Astrocyte (in vitro differentiated cells and primary cell): ENCODE measurements around the gene CARD9. TPM values are rescaled to one million over a fixed set of nuclear protein-coding genes. Genes with fewer than 3 reads are reported as not detected.

Source experiments
- DNase-seq: peaks from one replicate; pipeline ENCODE4 v3.0.0-alpha.2; 2010; ENCODE audit warnings: low read depth
- FAIRE-seq: peaks from 2 replicates; lab custom pipeline; 2011; peaks lifted over from hg19 to GRCh38; lab: Jason Lieb, UNC
- H2AFZ ChIP-seq: 2 replicates; pipeline ENCODE4 v1.6.0; 2012; ENCODE audit warnings: low read depth, low read length, inconsistent platforms
- H3K27ac ChIP-seq: 2 replicates; pipeline ENCODE4 v1.5.1; 2011; ENCODE audit warnings: low read depth, low read length, inconsistent platforms
- H3K27me3 ChIP-seq: 2 replicates; pipeline ENCODE4 v1.6.0; 2011; ENCODE audit warnings: low read length, inconsistent platforms; ENCODE audit not compliant: insufficient read depth
- H3K36me3 ChIP-seq: 2 replicates; pipeline ENCODE4 v1.5.1; 2011; ENCODE audit warnings: low read length, inconsistent platforms; ENCODE audit not compliant: insufficient read depth
- H3K4me1 ChIP-seq: 2 replicates; pipeline ENCODE4 v1.5.1; 2011; ENCODE audit warnings: low read length, inconsistent platforms; ENCODE audit not compliant: insufficient read depth
- H3K4me2 ChIP-seq: 2 replicates; pipeline ENCODE4 v1.6.0; 2012; ENCODE audit warnings: low read length, inconsistent platforms
- H3K4me3 ChIP-seq: 2 replicates; pipeline ENCODE4 v1.5.1; 2011; ENCODE audit warnings: low read depth, mild to moderate bottlenecking, low read length, inconsistent platforms; ENCODE audit not compliant: insufficient read depth
- H3K79me2 ChIP-seq: 2 replicates; pipeline ENCODE4 v1.6.0; 2012; ENCODE audit warnings: mild to moderate bottlenecking, low read length, inconsistent platforms; ENCODE audit not compliant: insufficient read depth
- H3K9ac ChIP-seq: 2 replicates; pipeline ENCODE4 v1.6.0; 2012; ENCODE audit warnings: mild to moderate bottlenecking, low read length, inconsistent platforms
- H3K9me3 ChIP-seq: 2 replicates; pipeline ENCODE4 v1.5.1; 2012; ENCODE audit warnings: low read depth, mild to moderate bottlenecking, low read length, inconsistent platforms; ENCODE audit not compliant: insufficient read depth
- H4K20me1 ChIP-seq: 2 replicates; pipeline ENCODE4 v1.6.0; 2012; ENCODE audit warnings: low read length, inconsistent platforms; ENCODE audit not compliant: insufficient read depth
- H3K27ac Mint-ChIP-seq: one replicate; pipeline ENCODE4 v1.8.0; 2021; ENCODE audit warnings: mild to moderate bottlenecking, mixed read lengths; ENCODE audit not compliant: unreplicated experiment
- H3K27me3 Mint-ChIP-seq: one replicate; pipeline ENCODE4 v1.8.0; 2021; ENCODE audit warnings: low read depth, mixed read lengths; ENCODE audit not compliant: unreplicated experiment
- H3K36me3 Mint-ChIP-seq: one replicate; pipeline ENCODE4 v1.8.0; 2021; ENCODE audit warnings: low read depth, mixed read lengths; ENCODE audit not compliant: unreplicated experiment
- H3K4me1 Mint-ChIP-seq: one replicate; pipeline ENCODE4 v1.8.0; 2021; ENCODE audit warnings: low read depth, mixed read lengths; ENCODE audit not compliant: unreplicated experiment
- H3K4me3 Mint-ChIP-seq: one replicate; pipeline ENCODE4 v1.8.0; 2021; ENCODE audit warnings: mild to moderate bottlenecking, moderate library complexity, mixed read lengths; ENCODE audit not compliant: unreplicated experiment
- H3K9me3 Mint-ChIP-seq: one replicate; pipeline ENCODE4 v1.8.0; 2021; ENCODE audit warnings: mild to moderate bottlenecking, mixed read lengths; ENCODE audit not compliant: unreplicated experiment
- CTCF ChIP-seq: IDR thresholded peaks from 2 replicates; pipeline ENCODE4 v1.5.1; 2011; ENCODE audit warnings: low read depth, mild to moderate bottlenecking, inconsistent platforms, low read length, moderate library complexity; ENCODE audit not compliant: insufficient read depth
- EZH2 ChIP-seq: IDR thresholded peaks from 2 replicates; pipeline ENCODE4 v1.6.1; 2012; ENCODE audit warnings: mild to moderate bottlenecking, low read length, inconsistent platforms; ENCODE audit not compliant: insufficient read depth
- total RNA-seq: library from RNA; stranded (reverse); gene quantifications from 2 replicates; pipeline ENCODE4 v1.2.1, GENCODE V29; 2021

The CARD9 gene
- total RNA-seq, 1 donor from 2014 or later = 4.2 TPM

- no peak overlapping the region for H3K4me3 Mint-ChIP-seq
- TF ChIP-seq EZH2 = no peak
- no peak for TF ChIP-seq CTCF
- H3K27ac ChIP-seq = no peak overlapping the region
- H3K4me2 ChIP-seq = no peak overlapping the region
- no peaks in the 10 kb centered on the region for H3K27me3 ChIP-seq
- FAIRE-seq (no peak), DNase-seq (no peak)
- no peak overlapping the region for H3K27ac Mint-ChIP-seq
- no peaks in the 10 kb centered on the region for H3K4me1 Mint-ChIP-seq
- H3K9ac ChIP-seq = no peak overlapping the region
- H3K9me3 ChIP-seq = no peaks in the 10 kb centered on the region
- H3K9me3 Mint-ChIP-seq = no peaks in the 10 kb centered on the region
- H3K4me1 ChIP-seq = no peaks in the 10 kb centered on the region
- H3K36me3 Mint-ChIP-seq = peaks cover 30% of the 10 kb centered on the region
- peaks cover 34% of the 10 kb centered on the region for H3K36me3 ChIP-seq
- H3K27me3 Mint-ChIP-seq = no peaks in the 10 kb centered on the region
- H3K4me3 ChIP-seq = no peak overlapping the region
- H4K20me1 ChIP-seq = peaks cover 17% of the 10 kb centered on the region
- no peak overlapping the region for H2AFZ ChIP-seq
- no peaks in the 10 kb centered on the region for H3K79me2 ChIP-seq
Measured at GRCh38 chr9:136385015-136385414, 11.5 kb upstream of the CARD9 start.

DNA sequence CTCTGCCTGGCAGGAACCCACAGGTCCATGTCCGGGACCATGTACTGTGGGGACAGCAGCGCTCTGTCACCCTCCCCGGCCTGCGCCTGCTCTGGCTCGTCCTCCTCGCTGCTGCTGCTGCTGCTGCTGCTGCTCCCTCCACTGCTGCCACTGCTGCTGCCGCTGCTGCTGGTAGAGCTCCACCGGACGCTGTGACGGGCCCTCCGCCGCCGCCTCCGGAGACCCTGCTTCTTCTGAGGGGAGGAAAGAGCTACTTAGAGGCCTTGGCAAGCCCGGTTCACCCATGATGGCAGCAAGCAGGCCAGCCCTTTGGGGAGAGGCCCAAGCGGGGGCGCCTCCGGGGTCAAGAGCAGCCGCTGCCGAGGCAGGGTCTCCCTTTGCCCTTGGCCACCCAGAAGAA, 10.0 kb upstream of the CARD9 start:
- H3K4me1 Mint-ChIP-seq = no peaks in the 10 kb centered on the region
- H3K9me3 ChIP-seq = no peaks in the 10 kb centered on the region
- H3K27ac ChIP-seq = no peak overlapping the region
- H3K4me1 ChIP-seq = no peaks in the 10 kb centered on the region
- DNase-seq (no peak), FAIRE-seq (no peak)
- H3K9ac ChIP-seq = no peak overlapping the region
- peaks cover 19% of the 10 kb centered on the region for H3K36me3 Mint-ChIP-seq
- no peak overlapping the region for H3K4me3 ChIP-seq
- peaks cover 5% of the 10 kb centered on the region for H4K20me1 ChIP-seq
- TF ChIP-seq CTCF (no peak), EZH2 (no peak)
- peaks cover 25% of the 10 kb centered on the region for H3K36me3 ChIP-seq
- no peak overlapping the region for H3K4me3 Mint-ChIP-seq
- no peaks in the 10 kb centered on the region for H3K27me3 Mint-ChIP-seq
- H3K9me3 Mint-ChIP-seq = no peaks in the 10 kb centered on the region
- H3K79me2 ChIP-seq = no peaks in the 10 kb centered on the region
- no peaks in the 10 kb centered on the region for H3K27me3 ChIP-seq
- H3K4me2 ChIP-seq = no peak overlapping the region
- H2AFZ ChIP-seq = no peak overlapping the region
- H3K27ac Mint-ChIP-seq = no peak overlapping the region

- Histone ChIP-seq H3K4me2 (no peak overlapping the region), H3K27me3 (no peaks in the 10 kb centered on the region), H3K9me3 (no peaks in the 10 kb centered on the region), H4K20me1 (peaks cover 5% of the 10 kb centered on the region), H3K36me3 (peaks cover 20% of the 10 kb centered on the region), H3K79me2 (no peaks in the 10 kb centered on the region), H3K27ac (no peak overlapping the region), H3K9ac (no peak overlapping the region), H3K4me1 (no peaks in the 10 kb centered on the region), H2AFZ (no peak overlapping the region), H3K4me3 (no peak overlapping the region)
- TF ChIP-seq EZH2 (no peak), CTCF (no peak)
- Mint-ChIP-seq H3K27ac (no peak overlapping the region), H3K36me3 (peaks cover 17% of the 10 kb centered on the region), H3K4me1 (no peaks in the 10 kb centered on the region), H3K4me3 (no peak overlapping the region), H3K9me3 (no peaks in the 10 kb centered on the region), H3K27me3 (no peaks in the 10 kb centered on the region)
- FAIRE-seq (no peak), DNase-seq (no peak)
Measured at GRCh38 chr9:136381966-136382513, 8.6 kb upstream of the CARD9 start.
